Ovary (tissue), 3 donors: ENCODE measurements around the gene FOCAD.

Source experiments
- CTCF ChIP-seq, 3 donors: fragments of 450-650 bp in 2 of 3; fragments of 200-600 bp in 1 of 3; IDR thresholded peaks; one replicate each; pipeline versions ENCODE4 v1.5.1 to v1.8.0; 2016 to 2022; ENCODE audit warnings: antibody characterized with exemption in 3 of 3, mild to moderate bottlenecking in 1 of 3
- EP300 ChIP-seq: sonication (generic); formaldehyde crosslinking; IDR thresholded peaks from one replicate; pipeline ENCODE4 v1.6.1; 2017; ENCODE audit warnings: antibody characterized with exemption
- POLR2A ChIP-seq: fragments of 450-650 bp; IDR thresholded peaks from one replicate; pipeline ENCODE4 v1.6.1; 2017; ENCODE audit warnings: antibody characterized with exemption, mild to moderate bottlenecking, moderate library complexity
- donor health status: DM: no; HTN: no; CAD: no.

- TF ChIP-seq CTCF (IDR thresholded peaks at IDR 0.05): no peak
- TF ChIP-seq POLR2A: no peak
- TF ChIP-seq EP300: no peak
Observed at GRCh38 chr9:20703146-20703545, 19.1 kb downstream of the FOCAD start.
